ENCODE measurements around the gene VAC14. TPM values are rescaled to one million over a fixed set of nuclear protein-coding genes. Genes with fewer than 3 reads are reported as not detected.

VAC14 gene
- total and polyA plus RNA-seq, 4 donors, result 19.8 to 25.0 (median 24.7) TPM

DNA sequence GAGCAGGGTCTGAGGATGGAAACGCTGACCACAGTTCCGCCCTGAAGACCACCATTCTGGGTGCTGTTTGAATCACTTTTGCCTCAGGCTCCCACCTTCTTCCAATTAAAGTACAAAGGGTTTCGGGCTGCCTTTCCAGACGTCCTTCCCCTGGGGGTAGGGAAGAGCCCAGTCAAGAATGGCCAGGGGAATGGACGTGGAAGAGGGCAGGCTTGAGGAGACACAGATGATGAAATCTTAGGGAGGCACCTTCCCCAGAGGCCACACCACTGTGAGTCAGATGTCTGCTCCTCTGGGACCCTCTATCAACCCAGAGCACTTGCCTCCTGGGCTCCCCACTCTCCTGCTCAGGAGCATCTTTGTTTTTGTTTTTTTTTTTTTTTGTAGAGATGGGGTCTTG lies 87.6 kb downstream of the VAC14 start:
- ATAC-seq (ENCODE audit: low FRiP score), result no peak
- WGBS, 2 donors, result 77 to 87% methylated on average over 5 of the region's 5 CpGs
- DNase-seq, result no peak
- intact Hi-C loops (cut with DNase I), result no loop called here
- no peak overlapping the region for H3K4me3 ChIP-seq (ENCODE audit: low read length in 2 of 2)
- no peaks in the 10 kb centered on the region for H3K27me3 ChIP-seq (ENCODE audit: control insufficient read depth in 1 of 2, insufficient read depth in 2 of 2, low read length in 1 of 2)
- H3K27ac ChIP-seq (ENCODE audit: low read depth in 1 of 2, low read length in 2 of 2), result no peak overlapping the region
- no peaks in the 10 kb centered on the region for H3K9me3 ChIP-seq (ENCODE audit: control insufficient read depth, low read length)
- no peaks in the 10 kb centered on the region for H3K36me3 ChIP-seq (ENCODE audit: control insufficient read depth in 1 of 2, insufficient read depth in 2 of 2, low read length in 1 of 2)
- no peaks in the 10 kb centered on the region for H3K4me1 ChIP-seq (ENCODE audit: control insufficient read depth in 1 of 2, insufficient read depth in 2 of 2, low read length in 2 of 2)

DNA sequence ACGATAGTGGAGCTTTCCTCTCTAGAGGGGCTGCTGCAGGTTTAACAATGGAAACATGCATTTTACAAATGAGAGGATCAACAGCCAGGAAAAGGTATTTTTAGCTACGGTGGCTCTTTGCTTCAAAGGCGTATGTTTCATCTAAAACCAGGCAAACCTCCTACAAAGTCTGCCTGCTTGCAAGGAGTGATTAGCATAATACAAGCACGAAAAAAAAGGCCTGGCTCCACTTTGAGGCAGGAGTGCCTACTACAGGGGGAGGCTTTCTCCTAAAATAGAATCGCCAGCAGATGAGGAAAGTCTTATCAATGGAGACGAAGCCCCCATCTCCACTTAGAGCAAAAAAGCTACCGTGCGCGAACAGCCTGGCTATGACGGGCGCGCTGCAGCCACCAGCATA lies 88.0 kb downstream of the VAC14 start:
- Histone ChIP-seq H3K27ac (ENCODE audit: low read depth in 1 of 2, low read length in 2 of 2) (no peak overlapping the region), H3K9me3 (ENCODE audit: control insufficient read depth, low read length) (no peaks in the 10 kb centered on the region), H3K4me1 (ENCODE audit: control insufficient read depth in 1 of 2, insufficient read depth in 2 of 2, low read length in 2 of 2) (no peaks in the 10 kb centered on the region), H3K4me3 (ENCODE audit: low read length in 2 of 2) (no peak overlapping the region), H3K27me3 (ENCODE audit: control insufficient read depth in 1 of 2, insufficient read depth in 2 of 2, low read length in 1 of 2) (no peaks in the 10 kb centered on the region), H3K36me3 (ENCODE audit: control insufficient read depth in 1 of 2, insufficient read depth in 2 of 2, low read length in 1 of 2) (no peaks in the 10 kb centered on the region)
- ATAC-seq (ENCODE audit: low FRiP score), result no peak
- DNase-seq, result no peak
- intact Hi-C loops (cut with DNase I), result no loop called here
- WGBS, 2 donors, result 67 to 71% methylated on average over 12 of the region's 12 CpGs

DNA sequence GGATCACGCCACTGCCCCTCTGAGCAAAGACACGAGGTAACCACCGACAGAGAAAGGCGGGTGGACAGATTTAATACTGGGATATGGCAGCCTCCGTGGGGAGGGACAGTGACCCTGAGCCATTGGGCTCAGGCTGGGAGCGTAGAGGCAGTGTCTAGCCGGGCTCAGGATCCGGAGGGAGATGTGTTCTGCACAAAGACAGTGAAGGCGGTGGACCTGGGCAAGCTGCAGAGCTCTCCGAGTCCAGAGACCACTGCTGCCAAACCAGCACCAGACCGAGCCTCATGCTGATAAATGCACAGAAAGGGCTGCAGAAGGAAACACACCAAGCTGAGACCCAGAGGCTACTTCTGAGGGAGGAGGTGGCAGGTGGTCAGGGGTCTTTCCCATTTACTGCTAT lies 88.6 kb downstream of the VAC14 start:
- no peak for ATAC-seq (ENCODE audit: low FRiP score)
- DNase-seq, result no peak
- 82% methylated on average over 11 of the region's 11 CpGs for WGBS, 2 donors
- Histone ChIP-seq H3K4me3 (ENCODE audit: low read length in 2 of 2) (no peak overlapping the region), H3K9me3 (ENCODE audit: control insufficient read depth, low read length) (no peaks in the 10 kb centered on the region), H3K27ac (ENCODE audit: low read depth in 1 of 2, low read length in 2 of 2) (no peak overlapping the region), H3K4me1 (ENCODE audit: control insufficient read depth in 1 of 2, insufficient read depth in 2 of 2, low read length in 2 of 2) (no peaks in the 10 kb centered on the region), H3K27me3 (ENCODE audit: control insufficient read depth in 1 of 2, insufficient read depth in 2 of 2, low read length in 1 of 2) (no peaks in the 10 kb centered on the region), H3K36me3 (ENCODE audit: control insufficient read depth in 1 of 2, insufficient read depth in 2 of 2, low read length in 1 of 2) (no peaks in the 10 kb centered on the region)
- intact Hi-C loops (cut with DNase I), result no loop called here

DNA sequence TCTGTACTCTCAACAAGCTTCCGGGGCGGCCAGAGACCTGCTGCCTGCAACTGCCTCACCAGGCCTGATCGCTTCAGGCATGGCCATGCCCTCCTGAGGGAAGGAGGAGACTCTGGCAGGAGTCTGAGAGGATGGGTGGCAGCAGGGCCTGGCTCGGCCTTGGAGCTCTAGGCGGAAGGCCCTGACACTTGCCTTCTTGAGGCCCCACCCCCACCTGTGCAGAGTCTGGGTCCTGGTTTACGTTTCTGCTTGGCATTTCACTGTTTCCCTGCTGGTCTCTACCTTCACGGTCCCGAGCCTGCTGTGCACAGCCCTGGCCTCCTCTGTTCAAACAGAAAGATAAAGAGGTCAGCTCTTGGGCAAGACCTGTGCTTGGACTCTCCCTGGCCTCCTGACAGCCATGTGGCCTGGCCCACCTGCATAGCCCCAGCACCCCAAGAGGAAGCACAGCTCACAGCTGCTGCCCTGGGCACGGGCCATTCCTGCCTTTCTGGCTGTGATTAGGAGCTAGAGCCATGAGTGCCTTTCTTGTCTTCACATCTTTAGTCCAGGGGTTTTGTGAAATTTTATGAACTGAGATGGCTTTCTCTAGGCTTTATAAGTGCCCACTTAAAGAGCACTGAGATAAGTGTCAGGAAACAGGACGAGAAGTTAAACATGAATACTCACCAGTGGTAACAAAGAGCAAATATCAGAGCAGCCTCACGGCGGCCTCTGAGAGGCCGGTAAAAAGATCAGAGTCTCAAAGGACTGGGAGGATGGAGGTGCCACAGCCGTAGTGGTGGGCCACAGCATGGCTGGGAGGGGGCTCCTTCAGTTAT lies 89.5 kb downstream of the VAC14 start:
- no peak for DNase-seq
- Histone ChIP-seq H3K4me1 (ENCODE audit: control insufficient read depth in 1 of 2, insufficient read depth in 2 of 2, low read length in 2 of 2) (no peaks in the 10 kb centered on the region), H3K9me3 (ENCODE audit: control insufficient read depth, low read length) (no peaks in the 10 kb centered on the region), H3K27me3 (ENCODE audit: control insufficient read depth in 1 of 2, insufficient read depth in 2 of 2, low read length in 1 of 2) (no peaks in the 10 kb centered on the region), H3K4me3 (ENCODE audit: low read length in 2 of 2) (no peak overlapping the region), H3K27ac (ENCODE audit: low read depth in 1 of 2, low read length in 2 of 2) (no peak overlapping the region), H3K36me3 (ENCODE audit: control insufficient read depth in 1 of 2, insufficient read depth in 2 of 2, low read length in 1 of 2) (no peaks in the 10 kb centered on the region)
- WGBS, 2 donors, result 88 to 92% methylated on average over 14 of the region's 14 CpGs
- no peak for ATAC-seq (ENCODE audit: low FRiP score)
- intact Hi-C loops (cut with DNase I), result no loop called here

DNA sequence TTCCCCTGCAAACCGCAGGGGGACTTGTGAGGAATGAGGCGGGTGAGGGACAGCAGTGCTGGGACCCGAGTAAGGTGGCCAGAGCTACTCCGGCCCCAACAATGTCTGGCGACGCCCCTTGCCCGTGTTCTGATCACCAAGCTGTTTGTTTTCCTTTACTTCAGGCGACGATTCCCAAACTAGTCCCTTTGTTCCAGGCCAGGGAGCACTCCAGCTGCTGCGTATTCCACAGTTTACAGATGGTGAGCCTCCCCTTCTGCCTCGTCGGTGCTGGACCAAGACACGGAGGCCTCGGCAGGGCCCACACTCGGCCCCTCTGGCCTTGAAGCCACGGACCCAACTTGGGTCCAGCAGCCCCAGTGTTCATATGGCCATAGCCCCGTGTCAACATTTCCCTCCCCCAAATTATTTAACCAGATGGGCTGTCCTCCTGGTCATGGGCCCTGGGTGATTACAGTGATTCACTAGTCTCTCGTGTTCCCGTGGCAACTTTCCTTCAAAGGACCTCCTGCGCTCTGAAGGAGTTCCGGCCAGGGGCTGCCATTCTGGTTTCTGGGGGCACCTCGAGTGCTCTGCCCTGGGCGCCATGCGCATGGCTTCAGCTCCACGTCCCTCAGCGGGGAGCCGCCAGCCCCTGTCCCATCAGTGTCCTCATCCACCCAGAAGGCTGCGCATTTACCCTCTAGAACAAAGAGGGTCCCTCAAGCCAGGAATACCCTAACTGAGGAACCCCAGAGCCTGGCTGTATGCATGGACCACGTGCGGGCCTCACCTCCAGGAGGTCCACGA lies 90.3 kb downstream of the VAC14 start:
- intact Hi-C loops (cut with DNase I), result no loop called here
- no peak overlapping the region for H3K4me3 ChIP-seq (ENCODE audit: low read length in 2 of 2)
- H3K36me3 ChIP-seq (ENCODE audit: control insufficient read depth in 1 of 2, insufficient read depth in 2 of 2, low read length in 1 of 2), result no peaks in the 10 kb centered on the region
- no peaks in the 10 kb centered on the region for H3K4me1 ChIP-seq (ENCODE audit: control insufficient read depth in 1 of 2, insufficient read depth in 2 of 2, low read length in 2 of 2)
- no peaks in the 10 kb centered on the region for H3K27me3 ChIP-seq (ENCODE audit: control insufficient read depth in 1 of 2, insufficient read depth in 2 of 2, low read length in 1 of 2)
- no peaks in the 10 kb centered on the region for H3K9me3 ChIP-seq (ENCODE audit: control insufficient read depth, low read length)
- no peak overlapping the region for H3K27ac ChIP-seq (ENCODE audit: low read depth in 1 of 2, low read length in 2 of 2)
- 94% methylated on average over 31 of the region's 31 CpGs for WGBS, 2 donors
- ATAC-seq (ENCODE audit: low FRiP score) (no peak), DNase-seq (no peak)

DNA sequence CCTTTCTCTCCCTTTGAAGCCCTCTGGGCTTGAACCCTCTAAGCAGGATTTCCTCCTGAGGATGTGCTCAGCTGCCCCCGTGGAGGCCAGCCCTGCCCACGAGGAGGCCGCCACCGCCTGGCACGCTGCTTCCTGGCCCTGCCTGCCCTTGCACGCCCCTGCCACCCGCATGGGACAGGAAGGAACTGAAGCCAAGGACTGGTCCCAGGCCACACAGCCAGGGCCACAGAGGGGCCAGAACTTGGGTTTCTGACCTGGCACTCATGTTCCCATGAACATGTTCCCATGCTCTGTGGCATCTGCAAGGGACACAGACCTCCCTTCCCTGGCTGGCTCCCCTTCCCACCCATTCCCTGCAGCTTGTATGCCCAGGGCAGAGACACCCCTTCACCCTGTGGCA lies 91.0 kb downstream of the VAC14 start:
- no peak overlapping the region for H3K27ac ChIP-seq (ENCODE audit: low read depth in 1 of 2, low read length in 2 of 2)
- H3K4me1 ChIP-seq (ENCODE audit: control insufficient read depth in 1 of 2, insufficient read depth in 2 of 2, low read length in 2 of 2), result no peaks in the 10 kb centered on the region

DNA sequence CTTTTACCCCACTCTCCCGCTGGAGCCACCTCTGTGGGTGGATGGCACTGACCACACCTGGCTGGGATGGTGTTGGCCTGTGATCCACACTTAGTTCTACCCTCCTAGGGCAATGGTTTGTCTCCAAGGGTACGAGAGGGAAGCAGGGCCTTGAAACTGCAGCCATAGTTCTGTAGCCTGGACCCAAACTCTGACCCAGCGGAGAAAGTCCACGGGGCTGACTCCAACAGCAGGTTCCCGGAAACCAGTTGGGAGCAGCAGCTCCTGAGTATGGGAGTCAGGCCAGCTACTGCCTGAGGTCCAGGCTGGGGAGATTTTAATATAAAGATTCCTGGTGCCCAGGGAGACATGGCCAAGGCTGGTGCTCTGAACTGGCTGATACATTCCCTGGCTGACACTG lies 91.5 kb downstream of the VAC14 start:
- Histone ChIP-seq H3K9me3 (ENCODE audit: control insufficient read depth, low read length) (no peaks in the 10 kb centered on the region), H3K4me1 (ENCODE audit: control insufficient read depth in 1 of 2, insufficient read depth in 2 of 2, low read length in 2 of 2) (no peaks in the 10 kb centered on the region), H3K4me3 (ENCODE audit: low read length in 2 of 2) (no peak overlapping the region), H3K36me3 (ENCODE audit: control insufficient read depth in 1 of 2, insufficient read depth in 2 of 2, low read length in 1 of 2) (no peaks in the 10 kb centered on the region), H3K27ac (ENCODE audit: low read depth in 1 of 2, low read length in 2 of 2) (no peak overlapping the region), H3K27me3 (ENCODE audit: control insufficient read depth in 1 of 2, insufficient read depth in 2 of 2, low read length in 1 of 2) (no peaks in the 10 kb centered on the region)
- ATAC-seq (ENCODE audit: low FRiP score) (no peak), DNase-seq (no peak)
- intact Hi-C loops (cut with DNase I), result no loop called here
- 89% methylated on average over 5 of the region's 5 CpGs for WGBS, 2 donors

More for the DNA sequence above, 91.0 kb downstream of the VAC14 start:
- WGBS, 2 donors, result 58 to 65% methylated on average over 7 of the region's 7 CpGs
- H3K4me3 ChIP-seq (ENCODE audit: low read length in 2 of 2), result no peak overlapping the region
- no peaks in the 10 kb centered on the region for H3K36me3 ChIP-seq (ENCODE audit: control insufficient read depth in 1 of 2, insufficient read depth in 2 of 2, low read length in 1 of 2)
- ATAC-seq (ENCODE audit: low FRiP score), result no peak
- no peaks in the 10 kb centered on the region for H3K27me3 ChIP-seq (ENCODE audit: control insufficient read depth in 1 of 2, insufficient read depth in 2 of 2, low read length in 1 of 2)
- DNase-seq, result no peak
- H3K9me3 ChIP-seq (ENCODE audit: control insufficient read depth, low read length), result no peaks in the 10 kb centered on the region
- intact Hi-C loops (cut with DNase I), result no loop called here

DNA sequence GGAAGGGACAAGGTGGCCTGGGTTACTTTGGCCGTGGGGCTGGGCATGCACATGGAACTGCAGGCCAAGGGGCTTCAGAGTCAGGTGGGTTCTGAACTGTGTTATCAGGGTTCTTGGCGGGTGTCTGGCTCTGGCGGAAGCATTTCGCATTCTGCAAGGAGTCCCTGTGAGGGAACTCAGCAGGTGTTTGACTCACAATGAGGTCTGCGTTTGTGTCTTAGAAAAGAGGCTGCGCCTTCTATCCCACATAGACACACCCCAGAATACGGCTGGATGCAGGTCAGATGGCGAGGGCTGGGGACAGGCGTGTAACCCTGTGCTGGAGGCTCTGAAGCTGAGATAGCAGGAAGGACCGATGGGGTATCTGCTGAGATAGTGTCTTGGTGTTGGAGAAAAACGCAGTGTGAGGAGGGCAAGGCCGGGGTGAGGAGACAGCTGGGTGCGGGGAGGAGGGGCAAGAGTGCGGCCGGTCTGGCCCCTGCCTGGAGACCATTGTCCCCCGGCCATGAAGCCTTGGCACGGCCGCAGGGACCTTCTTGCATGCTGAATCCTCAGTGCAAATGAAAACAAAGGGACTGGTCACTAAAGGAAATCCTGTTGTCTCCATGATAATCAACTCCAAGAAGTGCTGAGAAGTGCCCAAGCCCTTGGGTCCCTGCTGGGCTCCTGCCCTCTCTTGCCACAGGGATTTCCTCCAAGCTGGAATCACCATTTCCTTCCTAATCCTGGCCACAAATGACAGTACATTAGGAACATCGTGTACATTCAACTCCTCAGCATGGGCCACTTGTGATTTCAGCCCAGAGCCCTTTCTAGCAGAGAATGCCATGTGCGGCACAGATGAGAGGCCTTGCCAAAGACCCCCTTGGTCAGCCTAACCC lies 92.4 kb downstream of the VAC14 start:
- no peaks in the 10 kb centered on the region for H3K9me3 ChIP-seq (ENCODE audit: control insufficient read depth, low read length)
- no peak overlapping the region for H3K27ac ChIP-seq (ENCODE audit: low read depth in 1 of 2, low read length in 2 of 2)
- no peaks in the 10 kb centered on the region for H3K27me3 ChIP-seq (ENCODE audit: control insufficient read depth in 1 of 2, insufficient read depth in 2 of 2, low read length in 1 of 2)
- H3K4me3 ChIP-seq (ENCODE audit: low read length in 2 of 2), result no peak overlapping the region
- no peak for DNase-seq
- no peaks in the 10 kb centered on the region for H3K4me1 ChIP-seq (ENCODE audit: control insufficient read depth in 1 of 2, insufficient read depth in 2 of 2, low read length in 2 of 2)
- intact Hi-C loops (cut with DNase I), result no loop called here
- no peak for ATAC-seq (ENCODE audit: low FRiP score)
- no peaks in the 10 kb centered on the region for H3K36me3 ChIP-seq (ENCODE audit: control insufficient read depth in 1 of 2, insufficient read depth in 2 of 2, low read length in 1 of 2)
- WGBS, 2 donors, result 94 to 95% methylated on average over 20 of the region's 20 CpGs

Data from aorta (tissue), 5 donors.